A549 (cell line): ENCODE measurements around the gene BAIAP3. TPM values are rescaled to one million over a fixed set of nuclear protein-coding genes. Genes with fewer than 3 reads are reported as not detected.

ENCODE experiments used
- ATAC-seq, 2 experiments: fragments of 200-7000 bp in 1 of 2; fragments of >200 bp in 1 of 2; cut with Nextera tagmentation in 1 of 2; cut with Tn5 transposase in 1 of 2; 3 replicates each; pipeline versions ENCODE4 v1.8.0 to v1.9.1; 2018 to 2020; ENCODE audit warnings: mild to moderate bottlenecking in 1 of 2, moderate library complexity in 1 of 2
- CTCF ChIA-PET: fragments of 300-600 bp; sonication (Branson Sonifier 250); formaldehyde crosslinking; extraction: SDS; loops from one replicate; lab custom pipeline; 2021; ENCODE audit warnings: antibody characterized with exemption, inconsistent platforms; lab: Yijun Ruan, JAX
- POLR2A ChIA-PET: fragments of 350-600 bp; formaldehyde crosslinking; extraction: SDS; loops from one replicate; lab custom pipeline; 2021; ENCODE audit warnings: antibody characterized with exemption, inconsistent platforms; lab: Yijun Ruan, JAX
- DNase-seq, 2 experiments: peaks; one replicate each; pipeline versions ENCODE4 v3.0.0 to v3.0.0-alpha.2; 2011 to 2016; ENCODE audit warnings: low read depth in 1 of 2, low spot score in 1 of 2
- FAIRE-seq: peaks from 2 replicates; lab custom pipeline; 2011; peaks lifted over from hg19 to GRCh38; lab: Jason Lieb, UNC
- H3K27ac ChIP-seq, 2 experiments: fragments of >200 bp; sonication (Bioruptor Twin); formaldehyde crosslinking; 3 replicates each; pipeline ENCODE4 v1.5.1; 2016 to 2017
- H3K4me1 ChIP-seq: fragments of >200 bp; sonication (Bioruptor Twin); formaldehyde crosslinking; 3 replicates; pipeline ENCODE4 v1.6.1; 2016
- H3K4me2 ChIP-seq: fragments of >200 bp; sonication (Bioruptor Twin); formaldehyde crosslinking; 3 replicates; pipeline ENCODE4 v1.6.1; 2016
- H3K4me3 ChIP-seq: fragments of >200 bp; sonication (Bioruptor Twin); formaldehyde crosslinking; 3 replicates; pipeline ENCODE4 v1.5.1; 2016
- H3K9me3 ChIP-seq: fragments of >200 bp; sonication (Bioruptor Twin); formaldehyde crosslinking; 3 replicates; pipeline ENCODE4 v1.6.1; 2016
- BCL3 ChIP-seq: fragments of >200 bp; sonication (Bioruptor Twin); formaldehyde crosslinking; IDR thresholded peaks from 3 replicates; pipeline ENCODE4 v1.6.1; 2016
- CHD4 ChIP-seq: fragments of 200-600 bp; sonication (generic); IDR thresholded peaks from 2 replicates; pipeline ENCODE4 v1.6.1; 2016; ENCODE audit warnings: antibody characterized with exemption, mild to moderate bottlenecking, borderline replicate concordance
- CTCF ChIP-seq: fragments of >200 bp; sonication (Bioruptor Twin); formaldehyde crosslinking; IDR thresholded peaks from 3 replicates; pipeline ENCODE4 v1.5.1; 2016
- E2F6 ChIP-seq: IDR thresholded peaks from 2 replicates; pipeline ENCODE4 v1.6.1; 2012; ENCODE audit warnings: low read depth, borderline replicate concordance
- EHMT2 ChIP-seq: fragments of 200-600 bp; sonication (generic); IDR thresholded peaks from 2 replicates; pipeline ENCODE4 v1.6.1; 2016; ENCODE audit warnings: antibody characterized with exemption, low read depth, mild to moderate bottlenecking, moderate library complexity
- FOSL2 ChIP-seq, 2 experiments: fragments of 450-650 bp in 1 of 2; fragments of >200 bp in 1 of 2; sonication (Bioruptor Twin) in 1 of 2; formaldehyde crosslinking; IDR thresholded peaks; 2 replicates each; pipeline versions ENCODE4 v1.5.0 to v1.6.1; 2016 to 2020; ENCODE audit warnings: mild to moderate bottlenecking in 1 of 2, moderate library complexity in 1 of 2
- HES2 ChIP-seq: fragments of >200 bp; sonication (Bioruptor Twin); formaldehyde crosslinking; IDR thresholded peaks from 2 replicates; pipeline ENCODE4 v1.6.1; 2016
- HMGXB4 ChIP-seq: fragments of 250-450 bp; sonication (Bioruptor Pico); IDR thresholded peaks from 2 replicates; pipeline ENCODE4 v1.5.0; 2021; ENCODE audit warnings: mild to moderate bottlenecking, moderate library complexity, borderline replicate concordance
- HOXA7 ChIP-seq: fragments of 250-450 bp; sonication (Bioruptor Pico); IDR thresholded peaks from 2 replicates; pipeline ENCODE4 v1.5.0; 2020; ENCODE audit warnings: mild to moderate bottlenecking, moderate library complexity
- JUN ChIP-seq, 2 experiments: fragments of >200 bp; sonication (Bioruptor Twin); formaldehyde crosslinking; IDR thresholded peaks; 2 replicates in 1 of 2; 3 replicates in 1 of 2; pipeline ENCODE4 v1.6.1; 2016 to 2017
- KDM1A ChIP-seq: fragments of 200-600 bp; sonication (generic); IDR thresholded peaks from 2 replicates; pipeline ENCODE4 v1.6.1; 2016; ENCODE audit warnings: low read depth, mild to moderate bottlenecking
- MYC ChIP-seq: IDR thresholded peaks from 2 replicates; pipeline ENCODE4 v1.6.1; 2012; ENCODE audit warnings: mild to moderate bottlenecking, inconsistent platforms, low read length, improper control_type of control experiment, borderline replicate concordance
- PBX3 ChIP-seq: IDR thresholded peaks from 2 replicates; pipeline ENCODE4 v1.6.1; 2012
- PHF8 ChIP-seq: fragments of 200-600 bp; sonication (generic); IDR thresholded peaks from 2 replicates; pipeline ENCODE4 v1.6.1; 2016; ENCODE audit warnings: low read depth, mild to moderate bottlenecking, antibody characterized with exemption, moderate library complexity, borderline replicate concordance
- POLR2A ChIP-seq: IDR thresholded peaks from 2 replicates; pipeline ENCODE4 v1.6.1; 2012; ENCODE audit warnings: mild to moderate bottlenecking, low read length
- POLR2AphosphoS2 ChIP-seq: conservative IDR thresholded peaks from 2 replicates; pipeline ENCODE4 v1.6.1; 2012; ENCODE audit warnings: low read length, improper control_type of control experiment, inconsistent platforms
- SREBF2 ChIP-seq: fragments of 450-650 bp; IDR thresholded peaks from 2 replicates; pipeline ENCODE4 v1.6.1; 2014; ENCODE audit warnings: mild to moderate bottlenecking, moderate library complexity
- USF2 ChIP-seq: fragments of 450-650 bp; IDR thresholded peaks from 2 replicates; pipeline ENCODE4 v1.6.1; 2014; ENCODE audit warnings: antibody characterized with exemption
- ZNF302 ChIP-seq: fragments of 250-450 bp; sonication (Bioruptor Pico); IDR thresholded peaks from 2 replicates; pipeline ENCODE4 v1.9.0; 2021; ENCODE audit warnings: inconsistent platforms, mild to moderate bottlenecking, moderate library complexity
- ZSCAN20 ChIP-seq: fragments of 250-450 bp; sonication (Bioruptor Pico); IDR thresholded peaks from 2 replicates; pipeline ENCODE4 v1.8.0; 2022; ENCODE audit warnings: mild to moderate bottlenecking, moderate library complexity
- WGBS: methylation state at CpG from one replicate; pipeline ENCODE4 v1.1.6; 2017; ENCODE audit errors: missing lambda C conversion rate; 5-methylcytosine and 5-hydroxymethylcytosine counted together
- polyA plus RNA-seq, 4 experiments: library from polyadenylated mRNA; depleted of rRNA in 3 of 4; stranded (reverse); fragments of >200 nt; fragmentation: RNase III in 1 of 4; extraction: RNeasy Plus Mini Kit Qiagen cat#74134 plus additional on column Dnase treatment in 1 of 4; gene quantifications; 2 replicates in 3 of 4; 3 replicates in 1 of 4; pipeline ENCODE4 v1.2.3, GENCODE V29; 2011 to 2017

BAIAP3 gene
- polyA plus RNA-seq, 2 of the 4 experiments (the other 2 are of a cell fraction) = 0.31 to 0.32 TPM

- no peak overlapping the region for H3K4me2 ChIP-seq
- no peak overlapping the region for H3K27ac ChIP-seq
- no peak for FAIRE-seq
- POLR2A ChIA-PET = interaction anchor here (0.6 to 1.9 kb wide), 3 partner anchors 14 to 56 kb away, joined by 3 to 8 read pairs (median 3); partner anchors contain the start of gene UQCC4
- peaks cover 3% of the 10 kb centered on the region; the same call in 1 of the 3 replicates for H3K4me1 ChIP-seq
- no peaks in the 10 kb centered on the region for H3K9me3 ChIP-seq
- 89% methylated on average over 22 of the region's 22 CpGs for WGBS
- no peak for ATAC-seq
- CTCF ChIA-PET = interaction anchor here (0.6 to 9.1 kb wide), 14 partner anchors 9 to 1312 kb away, joined by 3 to 127 read pairs (median 7); no protein-coding TSS in a partner anchor
- H3K4me3 ChIP-seq = no peak overlapping the region
- no peak for DNase-seq
- TF ChIP-seq POLR2A (no peak), KDM1A (no peak), ZSCAN20 (CRISPR knock-in tag) (no peak), CHD4 (no peak), SREBF2 (no peak), BCL3 (no peak), HOXA7 (no peak), PHF8 (no peak), FOSL2 (IDR thresholded peaks at IDR 0.05) (no peak), FOSL2 (CRISPR knock-in tag; IDR thresholded peaks at IDR 0.05) (no peak), POLR2AphosphoS2 (no peak), HES2 (no peak), JUN (IDR thresholded peaks at IDR 0.05) (no peak), EHMT2 (no peak), USF2 (no peak), MYC (no peak), PBX3 (no peak)
Measured at GRCh38 chr16:1364510-1364909, 31.1 kb downstream of the BAIAP3 start.

GRCh38 chr16:1366060-1366711, 32.7 kb downstream of the BAIAP3 start:
- ChIA-PET POLR2A (interaction anchor here (1.3 kb wide), 1 partner anchor 12 kb away, joined by 4 read pairs; no protein-coding TSS in a partner anchor), CTCF (interaction anchor here (0.8 to 9.1 kb wide), 4 partner anchors 11 to 47 kb away, joined by 3 to 127 read pairs (median 40); no protein-coding TSS in a partner anchor)
- Histone ChIP-seq H3K27ac (no peak overlapping the region), H3K4me1 (peaks cover 3% of the 10 kb centered on the region; the same call in 1 of the 3 replicates), H3K4me2 (no peak overlapping the region), H3K9me3 (no peaks in the 10 kb centered on the region), H3K4me3 (no peak overlapping the region)
- DNase-seq (no peak), FAIRE-seq (no peak), ATAC-seq (peak; percentile 5 to 7; a peak in 3 of 6 replicates)
- TF ChIP-seq ZNF302 (CRISPR knock-in tag) (no peak), E2F6 (no peak), SREBF2 (no peak), CTCF (no peak), HMGXB4 (CRISPR knock-in tag) (no peak), HOXA7 (no peak)
- WGBS = 94% methylated on average over 23 of the region's 29 CpGs
